Smooth muscle cell (in vitro differentiated cells): ENCODE measurements around the gene DENND1A. TPM values are rescaled to one million over a fixed set of nuclear protein-coding genes. Genes with fewer than 3 reads are reported as not detected.

Experiments used
- DNase-seq: peaks from one replicate; lab custom pipeline; 2025; ENCODE audit not compliant: unreplicated experiment; lab: John Stamatoyannopoulos, UW
- H2AFZ ChIP-seq: fragments of 200-600 bp; sonication (generic); 2 replicates; pipeline ENCODE4 v1.6.0; 2016; ENCODE audit warnings: antibody characterized with exemption, low read depth, mild to moderate bottlenecking
- H3F3A ChIP-seq: fragments of 200-600 bp; sonication (generic); 2 replicates; pipeline ENCODE4 v1.6.0; 2017; ENCODE audit warnings: antibody characterized with exemption, low read depth
- H3K27ac ChIP-seq: fragments of 200-600 bp; sonication (generic); 2 replicates; pipeline ENCODE4 v1.5.1; 2016; ENCODE audit warnings: low read depth, mild to moderate bottlenecking
- H3K27me3 ChIP-seq: fragments of 200-600 bp; sonication (generic); 2 replicates; pipeline ENCODE4 v1.6.1; 2016; ENCODE audit warnings: low read depth, mild to moderate bottlenecking
- H3K36me3 ChIP-seq: fragments of 200-600 bp; sonication (generic); 2 replicates; pipeline ENCODE4 v1.5.1; 2016; ENCODE audit warnings: low read depth
- H3K4me1 ChIP-seq: fragments of 200-600 bp; sonication (generic); 2 replicates; pipeline ENCODE4 v1.5.1; 2016; ENCODE audit warnings: low read depth
- H3K4me2 ChIP-seq: fragments of 200-600 bp; sonication (generic); 2 replicates; pipeline ENCODE4 v1.6.0; 2016; ENCODE audit warnings: mild to moderate bottlenecking
- H3K4me3 ChIP-seq: fragments of 200-600 bp; sonication (generic); 2 replicates; pipeline ENCODE4 v1.5.1; 2016; ENCODE audit warnings: mild to moderate bottlenecking
- H3K79me2 ChIP-seq: fragments of 200-600 bp; sonication (generic); 2 replicates; pipeline ENCODE4 v1.6.0; 2016; ENCODE audit warnings: low read depth, mild to moderate bottlenecking
- H3K9ac ChIP-seq: fragments of 200-600 bp; sonication (generic); 2 replicates; pipeline ENCODE4 v1.6.0; 2016; ENCODE audit warnings: low read depth
- H3K9me3 ChIP-seq: fragments of 200-600 bp; sonication (generic); replicated peaks from 2 replicates; pipeline ENCODE4 v1.5.1; 2016; ENCODE audit warnings: low read depth
- H4K20me1 ChIP-seq: fragments of 200-600 bp; sonication (generic); 2 replicates; pipeline ENCODE4 v1.6.0; 2016; ENCODE audit warnings: low read depth
- CTCF ChIP-seq: fragments of 200-600 bp; sonication (generic); IDR thresholded peaks from 2 replicates; pipeline ENCODE4 v1.5.1; 2017; ENCODE audit warnings: borderline replicate concordance, mild to moderate bottlenecking, antibody characterized with exemption; ENCODE audit not compliant: insufficient read depth, poor library complexity, severe bottlenecking
- WGBS: methylation state at CpG from one replicate; pipeline ENCODE4 v1.1.7; 2016; ENCODE audit warnings: low lambda C conversion rate; 5-methylcytosine and 5-hydroxymethylcytosine counted together
- polyA plus RNA-seq: library from polyadenylated mRNA; unstranded; fragments of >200 nt; fragmentation: Nextera tagmentation; extraction: Ambion mirVana; gene quantifications from 2 replicates; pipeline ENCODE4 v1.2.1, GENCODE V29; 2016
- total RNA-seq: library from RNA; depleted of rRNA; stranded (reverse); fragments of >200 nt; gene quantifications from 2 replicates; pipeline ENCODE4 v1.2.3, GENCODE V29; 2014

DENND1A gene
- total and polyA plus RNA-seq, 2 experiments from 2014 or later: 8.1 to 20.2 TPM

- no peaks in the 10 kb centered on the region for H4K20me1 ChIP-seq
- no peak overlapping the region for H2AFZ ChIP-seq
- 87% methylated on average over 6 of the region's 6 CpGs for WGBS
These were observed 25.7 kb upstream of the DENND1A start for GRCh38 chr9:123955637-123956036.

DNA sequence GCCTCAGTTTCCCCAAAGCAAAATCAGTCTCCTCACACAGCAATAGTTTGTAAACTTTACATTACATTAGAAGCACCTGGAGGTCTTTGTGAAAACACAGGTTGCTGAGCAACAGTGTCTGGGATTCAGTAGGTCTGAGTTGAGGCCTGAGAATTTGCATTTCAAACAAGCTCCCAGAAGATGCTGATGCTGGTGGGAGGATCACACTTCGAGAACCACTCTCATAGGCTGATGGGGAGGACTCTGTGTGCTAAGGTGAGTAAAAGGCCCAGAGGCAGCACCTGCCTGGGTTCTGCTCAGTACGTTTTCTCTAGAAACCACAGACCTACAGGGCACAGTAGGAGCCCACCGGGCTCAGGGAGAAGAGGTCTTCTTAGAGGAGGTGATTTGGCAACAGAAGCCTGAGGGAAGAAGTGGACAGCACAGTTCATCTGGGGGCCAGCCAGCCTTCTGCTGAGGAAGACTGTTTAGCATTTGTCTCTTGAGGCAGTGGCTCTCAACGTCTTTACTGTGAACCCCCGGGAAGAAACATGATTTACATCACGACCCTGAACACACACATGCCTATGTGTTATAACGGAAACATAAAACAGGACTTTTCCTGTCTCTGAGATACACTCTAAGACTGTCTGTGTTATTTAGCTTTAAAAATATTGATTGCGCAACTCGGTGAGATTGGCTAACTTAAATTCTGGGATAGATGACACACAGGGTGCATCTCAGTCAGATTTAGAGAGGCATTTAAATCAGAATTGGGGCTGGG, 24.8 kb upstream of the DENND1A start:
- TF ChIP-seq CTCF: no peak
- Histone ChIP-seq H3K79me2 (no peaks in the 10 kb centered on the region), H2AFZ (no peak overlapping the region), H3K27ac (no peak overlapping the region), H3K9ac (no peak overlapping the region), H3K9me3 (no peaks in the 10 kb centered on the region), H3K4me2 (no peak overlapping the region), H4K20me1 (no peaks in the 10 kb centered on the region), H3K27me3 (peaks cover 41% of the 10 kb centered on the region), H3K4me1 (peaks cover 7% of the 10 kb centered on the region), H3K4me3 (no peak overlapping the region), H3F3A (no peaks in the 10 kb centered on the region), H3K36me3 (no peaks in the 10 kb centered on the region)
- no peak for DNase-seq
- 58% methylated on average over 9 of the region's 9 CpGs for WGBS

More at GRCh38 chr9:123955637-123956036, 25.7 kb upstream of the DENND1A start:
- Histone ChIP-seq H3K9ac (no peak overlapping the region), H3K27ac (no peak overlapping the region), H3K4me1 (peaks cover 7% of the 10 kb centered on the region), H3K79me2 (no peaks in the 10 kb centered on the region), H3K36me3 (no peaks in the 10 kb centered on the region), H3F3A (no peaks in the 10 kb centered on the region), H3K4me2 (no peak overlapping the region), H3K27me3 (peaks cover 48% of the 10 kb centered on the region), H3K4me3 (no peak overlapping the region), H3K9me3 (no peaks in the 10 kb centered on the region)
- no peak for DNase-seq
- TF ChIP-seq CTCF: no peak

DNA sequence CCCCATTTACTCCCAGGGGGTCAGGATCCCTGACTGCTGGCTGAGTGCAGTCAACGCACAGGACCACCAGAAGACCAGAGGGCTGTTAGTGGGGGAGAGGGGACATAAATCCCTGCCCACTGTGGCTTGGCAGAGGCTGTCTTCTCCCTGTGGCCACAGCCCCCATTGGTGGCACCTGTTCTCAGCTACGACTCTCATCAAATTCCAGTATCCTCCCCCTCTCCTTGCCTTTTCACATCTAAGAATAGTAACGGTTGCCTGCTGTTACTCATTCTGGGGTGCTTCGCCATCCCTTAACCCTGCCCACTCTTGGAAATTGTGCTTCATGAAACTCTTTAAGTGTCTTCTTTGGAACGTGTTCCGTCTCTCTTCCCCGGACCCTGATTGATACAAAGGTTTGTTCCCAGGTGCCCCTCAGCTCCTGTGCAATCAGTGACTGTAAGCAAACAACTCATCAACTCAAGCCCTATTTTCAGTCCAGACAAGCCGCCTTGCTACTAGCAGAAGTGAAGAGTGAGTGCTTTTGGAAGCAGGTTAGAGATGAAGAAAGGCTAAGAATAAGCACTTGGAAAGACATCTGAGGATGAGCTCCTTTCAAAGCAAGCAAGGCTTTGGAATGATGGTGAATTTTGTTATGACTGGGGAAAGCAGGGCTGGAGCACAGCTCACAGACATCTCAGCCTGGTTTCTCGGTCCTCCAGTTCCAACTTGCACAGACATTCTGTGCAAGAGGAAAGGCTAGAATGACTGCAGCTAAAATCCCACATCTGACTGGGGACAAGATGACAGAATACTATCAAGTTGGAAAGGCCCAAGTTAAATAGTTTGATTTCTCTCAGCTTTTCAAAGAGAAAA, 22.9 kb upstream of the DENND1A start:
- no peaks in the 10 kb centered on the region for H3K9me3 ChIP-seq
- H3F3A ChIP-seq: no peaks in the 10 kb centered on the region
- H3K79me2 ChIP-seq: no peaks in the 10 kb centered on the region
- WGBS: 88% methylated on average over 9 of the region's 9 CpGs
- H2AFZ ChIP-seq: no peak overlapping the region
- H3K27me3 ChIP-seq: peaks cover 31% of the 10 kb centered on the region
- no peak for TF ChIP-seq CTCF
- no peak overlapping the region for H3K9ac ChIP-seq
- peaks cover 7% of the 10 kb centered on the region for H3K4me1 ChIP-seq
- no peak for DNase-seq
- H3K4me2 ChIP-seq: no peak overlapping the region
- no peak overlapping the region for H3K4me3 ChIP-seq
- no peaks in the 10 kb centered on the region for H3K36me3 ChIP-seq
- H3K27ac ChIP-seq: no peak overlapping the region
- H4K20me1 ChIP-seq: no peaks in the 10 kb centered on the region
